Measurements from ENCODE around the gene NPTN.

DNA sequence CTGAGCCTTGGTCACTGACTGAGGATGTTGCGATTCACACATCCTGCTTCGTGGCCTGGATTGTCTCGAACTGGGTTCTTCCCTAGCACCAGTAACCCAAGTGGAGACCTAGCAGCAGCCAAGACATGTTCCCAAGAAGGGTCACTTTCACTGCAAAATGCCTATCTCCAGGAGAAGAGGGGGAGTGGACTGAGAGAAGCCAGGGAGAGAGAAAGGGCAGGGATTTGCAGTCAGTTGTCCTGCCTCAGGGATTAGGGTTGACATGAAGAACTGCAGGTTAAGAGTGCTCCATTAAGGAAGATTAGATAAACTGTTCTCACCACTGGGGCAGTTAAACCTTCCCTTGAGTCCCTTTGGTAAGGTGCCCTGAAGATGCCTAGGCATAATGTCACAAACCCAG lies 45.3 kb upstream of the NPTN start:
- TF ChIP-seq, protein P1, sequence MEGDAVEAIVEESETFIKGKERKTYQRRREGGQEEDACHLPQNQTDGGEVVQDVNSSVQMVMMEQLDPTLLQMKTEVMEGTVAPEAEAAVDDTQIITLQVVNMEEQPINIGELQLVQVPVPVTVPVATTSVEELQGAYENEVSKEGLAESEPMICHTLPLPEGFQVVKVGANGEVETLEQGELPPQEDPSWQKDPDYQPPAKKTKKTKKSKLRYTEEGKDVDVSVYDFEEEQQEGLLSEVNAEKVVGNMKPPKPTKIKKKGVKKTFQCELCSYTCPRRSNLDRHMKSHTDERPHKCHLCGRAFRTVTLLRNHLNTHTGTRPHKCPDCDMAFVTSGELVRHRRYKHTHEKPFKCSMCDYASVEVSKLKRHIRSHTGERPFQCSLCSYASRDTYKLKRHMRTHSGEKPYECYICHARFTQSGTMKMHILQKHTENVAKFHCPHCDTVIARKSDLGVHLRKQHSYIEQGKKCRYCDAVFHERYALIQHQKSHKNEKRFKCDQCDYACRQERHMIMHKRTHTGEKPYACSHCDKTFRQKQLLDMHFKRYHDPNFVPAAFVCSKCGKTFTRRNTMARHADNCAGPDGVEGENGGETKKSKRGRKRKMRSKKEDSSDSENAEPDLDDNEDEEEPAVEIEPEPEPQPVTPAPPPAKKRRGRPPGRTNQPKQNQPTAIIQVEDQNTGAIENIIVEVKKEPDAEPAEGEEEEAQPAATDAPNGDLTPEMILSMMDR (IDR thresholded peaks at IDR 0.05): no peak
- TF ChIP-seq POLR2AphosphoS5 (IDR thresholded peaks at IDR 0.05; ENCODE audit: low read depth, low read length) (no peak), TCF7L2 (IDR thresholded peaks at IDR 0.05; ENCODE audit: low read depth, low read length) (no peak), SIN3A (IDR thresholded peaks at IDR 0.05; ENCODE audit: borderline replicate concordance, insufficient read depth, low read depth, low read length) (no peak)
- TF ChIP-seq, protein P2, sequence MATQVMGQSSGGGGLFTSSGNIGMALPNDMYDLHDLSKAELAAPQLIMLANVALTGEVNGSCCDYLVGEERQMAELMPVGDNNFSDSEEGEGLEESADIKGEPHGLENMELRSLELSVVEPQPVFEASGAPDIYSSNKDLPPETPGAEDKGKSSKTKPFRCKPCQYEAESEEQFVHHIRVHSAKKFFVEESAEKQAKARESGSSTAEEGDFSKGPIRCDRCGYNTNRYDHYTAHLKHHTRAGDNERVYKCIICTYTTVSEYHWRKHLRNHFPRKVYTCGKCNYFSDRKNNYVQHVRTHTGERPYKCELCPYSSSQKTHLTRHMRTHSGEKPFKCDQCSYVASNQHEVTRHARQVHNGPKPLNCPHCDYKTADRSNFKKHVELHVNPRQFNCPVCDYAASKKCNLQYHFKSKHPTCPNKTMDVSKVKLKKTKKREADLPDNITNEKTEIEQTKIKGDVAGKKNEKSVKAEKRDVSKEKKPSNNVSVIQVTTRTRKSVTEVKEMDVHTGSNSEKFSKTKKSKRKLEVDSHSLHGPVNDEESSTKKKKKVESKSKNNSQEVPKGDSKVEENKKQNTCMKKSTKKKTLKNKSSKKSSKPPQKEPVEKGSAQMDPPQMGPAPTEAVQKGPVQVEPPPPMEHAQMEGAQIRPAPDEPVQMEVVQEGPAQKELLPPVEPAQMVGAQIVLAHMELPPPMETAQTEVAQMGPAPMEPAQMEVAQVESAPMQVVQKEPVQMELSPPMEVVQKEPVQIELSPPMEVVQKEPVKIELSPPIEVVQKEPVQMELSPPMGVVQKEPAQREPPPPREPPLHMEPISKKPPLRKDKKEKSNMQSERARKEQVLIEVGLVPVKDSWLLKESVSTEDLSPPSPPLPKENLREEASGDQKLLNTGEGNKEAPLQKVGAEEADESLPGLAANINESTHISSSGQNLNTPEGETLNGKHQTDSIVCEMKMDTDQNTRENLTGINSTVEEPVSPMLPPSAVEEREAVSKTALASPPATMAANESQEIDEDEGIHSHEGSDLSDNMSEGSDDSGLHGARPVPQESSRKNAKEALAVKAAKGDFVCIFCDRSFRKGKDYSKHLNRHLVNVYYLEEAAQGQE (IDR thresholded peaks at IDR 0.05; ENCODE audit: insufficient read depth in 1 of 2, low read depth in 2 of 2, low read length in 1 of 2): no peak
